Mesendoderm (in vitro differentiated cells): ENCODE measurements around the gene CCDC170.
"Not testable (repeated sequence)": the region's sequence is repeated elsewhere in the genome, so short reads cannot be mapped to it uniquely, and the experiment has no call there.

Experiments
- DNase-seq: peaks from one replicate; pipeline ENCODE4 v3.0.0; 2013
- H2AK5ac ChIP-seq: 2 replicates; pipeline ENCODE4 v1.6.1; 2013; ENCODE audit warnings: low read length, inconsistent platforms
- H2BK120ac ChIP-seq: 2 replicates; pipeline ENCODE4 v1.6.1; 2013; ENCODE audit warnings: low read depth, mild to moderate bottlenecking, low read length, moderate library complexity, mixed read lengths
- H2BK15ac ChIP-seq: replicated peaks from 2 replicates; pipeline ENCODE4 v1.6.1; 2013; ENCODE audit warnings: low read depth, mild to moderate bottlenecking, moderate library complexity
- H2BK5ac ChIP-seq: 2 replicates; pipeline ENCODE4 v1.6.1; 2013; ENCODE audit warnings: low read length, inconsistent platforms
- H3K18ac ChIP-seq: 2 replicates; pipeline ENCODE4 v1.6.1; 2013; ENCODE audit warnings: mild to moderate bottlenecking, low read length, mixed read lengths
- H3K23ac ChIP-seq: one replicate; pipeline ENCODE4 v1.6.1; 2013; ENCODE audit warnings: low read length
- H3K27ac ChIP-seq: 2 replicates; pipeline ENCODE4 v1.5.1; 2013; ENCODE audit warnings: low read depth, mild to moderate bottlenecking, inconsistent platforms, low read length, moderate library complexity
- H3K27me3 ChIP-seq: 2 replicates; pipeline ENCODE4 v1.6.1; 2013; ENCODE audit warnings: low read length, control low read depth, mild to moderate bottlenecking, inconsistent platforms; ENCODE audit not compliant: insufficient read depth, poor library complexity
- H3K36me3 ChIP-seq: 2 replicates; pipeline ENCODE4 v1.6.1; 2013; ENCODE audit warnings: low read length, inconsistent platforms; ENCODE audit not compliant: control insufficient read depth, insufficient read depth
- H3K4ac ChIP-seq: one replicate; pipeline ENCODE4 v1.6.1; 2013; ENCODE audit warnings: low read depth, mild to moderate bottlenecking, low read length, moderate library complexity
- H3K4me1 ChIP-seq: 2 replicates; pipeline ENCODE4 v1.6.1; 2013; ENCODE audit warnings: low read depth, low read length, inconsistent platforms; ENCODE audit not compliant: control insufficient read depth
- H3K4me2 ChIP-seq: 2 replicates; pipeline ENCODE4 v1.6.1; 2013; ENCODE audit warnings: low read length
- H3K4me3 ChIP-seq: 2 replicates; pipeline ENCODE4 v1.5.1; 2013; ENCODE audit warnings: mild to moderate bottlenecking, low read length
- H3K56ac ChIP-seq: one replicate; pipeline ENCODE4 v1.6.1; 2013; ENCODE audit warnings: low read length
- H3K79me1 ChIP-seq: 2 replicates; pipeline ENCODE4 v1.6.1; 2013; ENCODE audit warnings: low read length, inconsistent platforms
- H3K79me2 ChIP-seq: 2 replicates; pipeline ENCODE4 v1.6.1; 2013; ENCODE audit warnings: mild to moderate bottlenecking, low read length; ENCODE audit not compliant: control insufficient read depth, insufficient read depth
- H3K9ac ChIP-seq: 2 replicates; pipeline ENCODE4 v1.6.1; 2013; ENCODE audit warnings: low read length, inconsistent platforms
- H4K5ac ChIP-seq: one replicate; pipeline ENCODE4 v1.6.1; 2013; ENCODE audit warnings: low read length
- H4K8ac ChIP-seq: one replicate; pipeline ENCODE4 v1.6.1; 2013; ENCODE audit warnings: low read depth, mild to moderate bottlenecking, control low read depth, low read length, moderate library complexity
- WGBS: extraction: QIAGEN DNeasy Blood & Tissue Kit; methylation state at CpG from one replicate; pipeline ENCODE4 v1.1.7; 2013; ENCODE audit warnings: low lambda C conversion rate, missing lambda C conversion rate; ENCODE audit not compliant: insufficient coverage; ENCODE audit errors: extremely low coverage; 5-methylcytosine and 5-hydroxymethylcytosine counted together

CCDC170 gene

DNA sequence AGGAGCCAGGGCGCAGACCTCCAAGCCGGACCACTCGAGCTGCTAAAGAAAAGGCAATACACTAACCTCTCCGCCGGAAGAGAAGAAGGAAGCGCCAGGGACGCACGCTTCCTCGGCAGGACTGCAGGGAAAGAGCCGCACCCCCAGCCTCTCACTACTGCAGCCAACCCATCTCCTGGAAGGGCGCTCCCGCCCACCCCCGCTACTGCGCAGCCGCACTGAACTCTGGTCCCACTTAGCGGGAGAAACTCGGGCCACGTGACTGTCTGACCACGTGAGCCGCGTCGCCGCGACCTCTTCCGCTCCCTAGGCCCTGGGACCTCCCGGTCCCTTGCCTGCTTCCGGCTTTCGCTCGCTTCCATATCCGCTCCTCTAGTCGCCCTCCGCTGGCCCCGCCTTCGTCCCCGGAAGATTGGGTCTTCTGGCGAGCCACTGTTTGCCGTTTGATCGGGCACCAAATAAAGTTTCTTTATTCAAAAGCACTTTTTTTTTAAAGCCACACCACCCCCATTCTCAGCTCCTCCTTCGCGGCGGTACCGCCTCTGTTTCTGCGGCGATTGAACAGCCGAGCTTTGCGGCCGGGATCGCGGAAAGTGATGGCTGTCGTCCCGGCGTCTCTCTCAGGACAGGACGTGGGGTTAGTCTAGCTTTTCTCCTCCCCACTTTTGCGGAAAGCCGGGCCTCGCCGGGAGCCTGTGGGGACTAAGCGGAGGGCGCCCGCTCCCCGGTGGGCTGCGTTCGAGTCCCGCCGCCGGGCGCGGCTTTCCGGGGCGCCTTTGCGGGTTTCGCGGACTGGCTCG lies 41.7 kb upstream of the CCDC170 start, which contains the start of gene RMND1:
Gene RMND1, minus strand, starts transcription at position 177 of the 800 bp plus-strand sequence. CDS start 6,315 bp downstream, outside the sequence.
- Histone ChIP-seq H2BK5ac (no peak within 1 kb of the TSS), H3K4ac (peak within 1 kb of the TSS; percentile 99), H2AK5ac (no peak within 1 kb of the TSS), H3K4me3 (peak within 1 kb of the TSS; percentile 82), H2BK15ac (no peak within 1 kb of the TSS), H3K9ac (peak within 1 kb of the TSS; percentile 94), H2BK120ac (peak within 1 kb of the TSS; percentile 67), H3K4me2 (peak within 1 kb of the TSS; percentile 35), H3K27me3 (no peaks in the 10 kb centered on the region), H3K56ac (peak within 1 kb of the TSS; percentile 97), H3K4me1 (peaks cover 3% of the 10 kb centered on the region), H4K5ac (no peak within 1 kb of the TSS), H3K18ac (peak within 1 kb of the TSS; percentile 98), H3K27ac (peak within 1 kb of the TSS; percentile 97), H3K79me2 (peaks cover 15% of the 10 kb centered on the region), H3K23ac (no peak within 1 kb of the TSS), H3K36me3 (no peaks in the 10 kb centered on the region), H3K79me1 (peaks cover 3% of the 10 kb centered on the region), H4K8ac (peak within 1 kb of the TSS; percentile 81)
- peak; percentile 100 for DNase-seq
- whole genome bisulfite sequencing, result no CpG with 5 or more reads among the region's 74 CpGs

DNA sequence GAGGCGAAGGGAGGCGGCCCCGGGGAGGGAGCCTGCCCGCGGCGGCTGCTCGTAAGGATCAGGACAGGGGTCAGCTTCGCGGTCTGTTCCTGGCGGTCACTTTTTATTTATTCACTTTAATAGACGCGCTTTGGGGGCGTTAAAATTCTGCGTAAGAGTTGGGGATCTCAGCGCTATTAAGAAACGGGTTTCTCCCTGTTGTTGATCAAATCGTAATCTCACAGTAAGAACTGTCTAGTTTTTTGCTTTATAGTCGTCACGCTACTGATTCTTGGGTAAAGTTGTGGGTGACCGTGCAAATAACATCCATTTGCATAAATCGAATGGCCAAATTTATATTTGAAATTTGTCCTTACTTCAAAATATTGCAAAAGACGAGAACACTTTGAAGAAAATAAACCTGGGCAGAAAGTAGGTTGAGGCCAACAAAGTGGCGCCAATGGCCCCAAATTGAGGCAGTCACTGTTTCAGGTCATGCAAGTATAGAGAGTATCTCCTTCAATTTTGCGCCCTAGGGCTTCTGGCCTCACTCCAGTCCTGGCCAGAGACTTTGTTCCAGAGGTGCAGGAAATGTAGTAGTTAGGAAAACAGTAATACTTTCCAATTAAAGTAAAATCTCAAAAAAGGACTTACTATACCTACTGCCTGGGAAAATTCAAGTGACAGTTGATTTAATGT lies 40.9 kb upstream of the CCDC170 start:
- peak overlapping the region; percentile 82 for H3K4me3 ChIP-seq
- no peak overlapping the region for H2AK5ac ChIP-seq
- no peak overlapping the region for H4K5ac ChIP-seq
- H2BK15ac ChIP-seq, result no peak overlapping the region
- H4K8ac ChIP-seq, result peak overlapping the region; percentile 65
- peak overlapping the region; percentile 86 for H3K9ac ChIP-seq
- H3K27ac ChIP-seq, result peak overlapping the region; percentile 97
- no peak overlapping the region for H2BK5ac ChIP-seq
- WGBS, result no CpG with 5 or more reads among the region's 24 CpGs
- no peak overlapping the region for H2BK120ac ChIP-seq
- H3K23ac ChIP-seq, result no peak overlapping the region
- H3K79me1 ChIP-seq, result peaks cover 3% of the 10 kb centered on the region
- H3K4me1 ChIP-seq, result peaks cover 3% of the 10 kb centered on the region
- H3K79me2 ChIP-seq, result peaks cover 14% of the 10 kb centered on the region
- peak overlapping the region; percentile 35 for H3K4me2 ChIP-seq
- H3K27me3 ChIP-seq, result no peaks in the 10 kb centered on the region
- H3K4ac ChIP-seq, result peak overlapping the region; percentile 99
- peak overlapping the region; percentile 98 for H3K18ac ChIP-seq
- DNase-seq, result peak; percentile 33
- H3K36me3 ChIP-seq, result no peaks in the 10 kb centered on the region
- peak overlapping the region; percentile 87 for H3K56ac ChIP-seq

DNA sequence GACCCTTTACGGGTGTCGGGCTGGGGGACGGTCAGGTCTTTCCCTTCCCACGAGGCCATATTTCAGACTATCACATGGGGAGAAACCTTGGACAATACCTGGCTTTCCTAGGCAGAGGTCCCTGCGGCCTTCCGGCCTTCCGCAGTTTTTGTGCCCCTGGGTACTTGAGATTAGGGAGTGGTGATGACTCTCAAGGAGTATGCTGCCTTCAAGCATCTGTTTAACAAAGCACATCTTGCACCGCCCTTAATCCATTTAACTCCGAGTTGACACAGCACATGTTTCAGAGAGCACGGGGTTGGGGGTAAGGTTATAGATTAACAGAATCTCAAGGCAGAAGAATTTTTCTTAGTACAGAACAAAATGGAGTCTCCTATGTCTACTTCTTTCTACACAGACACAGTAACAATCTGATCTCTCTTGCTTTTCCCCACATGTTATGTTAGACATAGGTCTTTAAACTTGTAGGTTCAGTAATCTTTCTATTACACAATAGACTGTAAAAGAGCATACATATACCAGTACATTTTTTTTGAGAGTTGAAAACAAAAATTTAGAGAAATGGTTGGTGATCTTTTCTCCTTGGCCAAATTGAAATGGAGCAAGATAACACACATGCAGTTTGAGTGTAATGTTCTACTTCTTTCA lies 37.9 kb upstream of the CCDC170 start:
- Histone ChIP-seq H3K79me2 (peaks cover 12% of the 10 kb centered on the region), H3K27ac (peak overlapping the region; percentile 37)
- not testable (repeated sequence) for H3K4me1 ChIP-seq, H3K9ac ChIP-seq, H4K5ac ChIP-seq, H4K8ac ChIP-seq, H3K4me3 ChIP-seq, H2BK5ac ChIP-seq, H2BK120ac ChIP-seq, H3K27me3 ChIP-seq, H3K23ac ChIP-seq, H3K36me3 ChIP-seq, H3K79me1 ChIP-seq, H3K4me2 ChIP-seq, H3K18ac ChIP-seq, H3K4ac ChIP-seq, H2BK15ac ChIP-seq, H3K56ac ChIP-seq, H2AK5ac ChIP-seq
- no CpG with 5 or more reads among the region's 10 CpGs for WGBS
- DNase-seq, result peak; percentile 45

DNA sequence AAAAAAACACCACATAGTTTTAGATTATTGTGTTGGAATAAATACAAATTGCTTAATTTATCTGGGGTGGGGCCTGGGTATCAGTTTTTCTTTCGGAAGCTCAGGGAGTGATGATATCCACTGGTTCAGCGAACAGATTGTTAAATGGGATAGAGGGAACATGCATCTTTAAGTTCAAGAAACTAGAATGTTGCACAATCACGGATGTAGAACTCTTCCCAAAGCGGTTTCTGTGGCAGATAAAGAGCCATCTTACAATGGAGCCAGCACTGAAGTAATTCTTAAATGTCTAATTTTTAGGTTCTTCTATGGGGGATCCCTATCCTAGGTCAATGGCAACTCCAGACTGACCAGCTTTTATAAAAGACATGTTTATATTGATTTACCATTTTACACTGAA lies 32.1 kb upstream of the CCDC170 start:
- Histone ChIP-seq H3K27me3 (no peaks in the 10 kb centered on the region), H3K9ac (no peak overlapping the region), H4K5ac (no peak overlapping the region), H3K27ac (no peak overlapping the region), H3K4me2 (no peak overlapping the region), H2BK15ac (no peak overlapping the region), H3K36me3 (peaks cover 3% of the 10 kb centered on the region), H3K79me1 (no peaks in the 10 kb centered on the region), H3K4me1 (peaks cover 3% of the 10 kb centered on the region), H2BK120ac (no peak overlapping the region), H2BK5ac (no peak overlapping the region), H3K79me2 (peaks cover 5% of the 10 kb centered on the region), H4K8ac (no peak overlapping the region), H3K4me3 (no peak overlapping the region), H3K23ac (no peak overlapping the region), H2AK5ac (no peak overlapping the region), H3K4ac (no peak overlapping the region), H3K18ac (no peak overlapping the region), H3K56ac (no peak overlapping the region)
- no CpG with 5 or more reads among the region's 4 CpGs for WGBS
- no peak for DNase-seq

DNA sequence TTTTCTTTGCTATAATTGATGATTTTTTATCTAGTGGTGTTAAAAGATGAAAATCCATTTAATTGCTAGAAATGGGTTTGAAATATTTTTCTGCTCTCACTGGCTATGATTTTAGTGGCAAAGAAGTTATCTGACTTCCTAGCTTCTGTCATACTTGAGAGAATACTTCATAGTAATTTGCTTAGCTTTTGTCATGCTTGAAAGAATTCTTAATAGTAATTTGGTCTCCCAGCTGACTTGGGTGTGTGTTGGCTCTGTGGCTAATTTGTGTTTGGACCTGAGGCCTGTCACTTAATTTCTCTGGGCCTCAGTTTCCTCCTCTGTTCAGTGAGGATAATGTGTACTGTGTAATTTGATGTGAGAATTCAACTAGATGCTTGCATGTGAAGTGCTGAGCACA lies 29.1 kb upstream of the CCDC170 start:
- no peak for DNase-seq
- H3K56ac ChIP-seq, result no peak overlapping the region
- no peak overlapping the region for H3K4me3 ChIP-seq
- peaks cover 3% of the 10 kb centered on the region for H3K79me2 ChIP-seq
- no peak overlapping the region for H3K18ac ChIP-seq
- no peak overlapping the region for H2BK120ac ChIP-seq
- H3K36me3 ChIP-seq, result peaks cover 3% of the 10 kb centered on the region
- H4K5ac ChIP-seq, result no peak overlapping the region
- no peak overlapping the region for H2AK5ac ChIP-seq
- H3K4me1 ChIP-seq, result no peaks in the 10 kb centered on the region
- no peaks in the 10 kb centered on the region for H3K27me3 ChIP-seq
- no peak overlapping the region for H2BK15ac ChIP-seq
- no peak overlapping the region for H4K8ac ChIP-seq
- no peaks in the 10 kb centered on the region for H3K79me1 ChIP-seq
- no peak overlapping the region for H3K4ac ChIP-seq
- H3K27ac ChIP-seq, result no peak overlapping the region
- no peak overlapping the region for H2BK5ac ChIP-seq
- H3K9ac ChIP-seq, result no peak overlapping the region
- H3K23ac ChIP-seq, result no peak overlapping the region
- H3K4me2 ChIP-seq, result no peak overlapping the region
